ENCODE data around the gene NUCB1. TPM values are rescaled to one million over a fixed set of nuclear protein-coding genes. Genes with fewer than 3 reads are reported as not detected.

Gene NUCB1
- total and polyA plus RNA-seq, 9 of the 15 experiments (the other 6 are each of a cell fraction or from before 2014, with no cell fraction given), result 3.1 to 153 (median 71.7) TPM

GRCh38 chr19:48963371-48964204 is 63.5 kb downstream of the NUCB1 start (continued):
- TF ChIP-seq MITF (IDR thresholded peaks at IDR 0.05), result no peak
- no peak for TF ChIP-seq POLR3A (IDR thresholded peaks at IDR 0.05; ENCODE audit: borderline replicate concordance, extremely low read depth, insufficient read depth, insufficient read length)
- no peak for TF ChIP-seq SRSF1 (IDR thresholded peaks at IDR 0.05; ENCODE audit: low read depth, low read length)
- 0 out of 2 replicates have a peak, but pooled peaks have one; percentile 8 for TF ChIP-seq HBP1 (CRISPR knock-in tag; IDR thresholded peaks at IDR 0.05)
- TF ChIP-seq CSDE1 (IDR thresholded peaks at IDR 0.05), result no peak
- no peak for TF ChIP-seq ZNF124 (CRISPR knock-in tag; IDR thresholded peaks at IDR 0.05)
- TF ChIP-seq PATZ1 (CRISPR knock-in tag; IDR thresholded peaks at IDR 0.05; ENCODE audit: borderline replicate concordance), result peak; percentile 43; the same call in 1 of the 2 replicates
- peak; percentile 99 for TF ChIP-seq JUND (IDR thresholded peaks at IDR 0.05; ENCODE audit: borderline replicate concordance, low read depth, low read length)
- peak; percentile 97; the same call in 2 of the 3 replicates for TF ChIP-seq JUND (tag; IDR thresholded peaks at IDR 0.05; ENCODE audit: borderline replicate concordance, low read depth, low read length)
- TF ChIP-seq TCF15 (CRISPR knock-in tag; IDR thresholded peaks at IDR 0.05), result peak; percentile 50; the same call in 1 of the 2 replicates
- TF ChIP-seq CC2D1A (IDR thresholded peaks at IDR 0.05), result no peak
- peak; percentile 81 to 85 for TF ChIP-seq FOXK2 (conservative IDR thresholded peaks at IDR 0.05 in 1 of 2, IDR thresholded peaks at IDR 0.05 in 1 of 2; ENCODE audit: low read depth in 2 of 2)
- TF ChIP-seq MAZ (CRISPR knock-in tag; conservative IDR thresholded peaks at IDR 0.05 in 1 of 2, IDR thresholded peaks at IDR 0.05 in 1 of 2), result peak; percentile 97 to 98
- no peak for TF ChIP-seq PPARD (CRISPR knock-in tag; IDR thresholded peaks at IDR 0.05)
- TF ChIP-seq ZNF12 (CRISPR knock-in tag; IDR thresholded peaks at IDR 0.05), result no peak
- TF ChIP-seq ZNF644 (tag; IDR thresholded peaks at IDR 0.05; ENCODE audit: low read depth), result peak; percentile 85
- TF ChIP-seq ARID3A (IDR thresholded peaks at IDR 0.05; ENCODE audit: borderline replicate concordance, low read depth, low read length), result no peak
- TF ChIP-seq HDAC2 (IDR thresholded peaks at IDR 0.05), result peak; percentile 76
- no peak for TF ChIP-seq ARNT (IDR thresholded peaks at IDR 0.05)
- TF ChIP-seq ZNF232 (CRISPR knock-in tag; IDR thresholded peaks at IDR 0.05), result no peak
